ENCODE measurements around the gene GALNT2. TPM values are rescaled to one million over a fixed set of nuclear protein-coding genes. Genes with fewer than 3 reads are reported as not detected.

The GALNT2 gene
- total and polyA plus RNA-seq, 9 of the 15 experiments (the other 6 are each of a cell fraction or from before 2014, with no cell fraction given), result 1.6 to 106 (median 51.9) TPM

GRCh38 chr1:230286890-230287269 is 219.8 kb downstream of the GALNT2 start:
- no peak overlapping the region for H3K27ac ChIP-seq (ENCODE audit: extremely low read depth, low read depth, low read length)
- ChIA-PET CTCF (ENCODE audit: low intra/inter-chr PET ratio) (no interaction called here), POLR2A (interaction anchor here (0.5 kb wide), 1 partner anchor 467 kb away, joined by 3 read pairs; no protein-coding TSS in a partner anchor)
- FAIRE-seq (no peak), ATAC-seq (no peak), DNase-seq (ENCODE audit: extremely low read depth in 1 of 4, low spot score in 3 of 4) (no peak)
- no peak overlapping the region for H3K4me2 ChIP-seq (ENCODE audit: insufficient read depth, low read length)
- in situ Hi-C loops (cut with MboI) (no loop called here), intact Hi-C loops (cut with micrococcal nuclease) (no loop called here)
- no peak overlapping the region for H3K4me3 ChIP-seq
- H3K4me1 ChIP-seq (replicated peaks in 1 of 2; ENCODE audit: control insufficient read depth in 2 of 2, insufficient read depth in 2 of 2, low read length in 2 of 2), result 0 out of 5 replicates have a peak, but pooled peaks cover 0 to 10% of the 10 kb centered on the region in 2 experiments
- H3K9me1 ChIP-seq (ENCODE audit: control insufficient read depth, insufficient read depth, low read length), result no peaks in the 10 kb centered on the region
- H2AFZ ChIP-seq (ENCODE audit: low read depth, low read length), result no peak overlapping the region
- no peaks in the 10 kb centered on the region for H3K9me3 ChIP-seq (replicated peaks; ENCODE audit: control insufficient read depth, insufficient read depth, low read depth, low read length)
- no peaks in the 10 kb centered on the region for H3K79me2 ChIP-seq (ENCODE audit: control insufficient read depth, insufficient read depth, low read length)
- TF ChIP-seq ZNF609 (CRISPR knock-in tag; IDR thresholded peaks at IDR 0.05; ENCODE audit: borderline replicate concordance) (no peak), HINFP (tag; conservative IDR thresholded peaks at IDR 0.05; ENCODE audit: low read depth) (peak; percentile 74), FOXJ2 (tag; IDR thresholded peaks at IDR 0.05) (no peak)
- no peaks in the 10 kb centered on the region for H3K36me3 ChIP-seq (ENCODE audit: control insufficient read depth, insufficient read depth, low read length)
- H3K9ac ChIP-seq (ENCODE audit: insufficient read depth in 1 of 2, low read depth in 2 of 2, low read length in 2 of 2), result no peak overlapping the region
- BruUV-seq (replicated peaks), result no TSS peak
- peaks cover 28 to 53% of the 10 kb centered on the region in 2 experiments for H3K27me3 ChIP-seq (ENCODE audit: control insufficient read depth in 2 of 2, insufficient read depth in 2 of 2, low read length in 2 of 2)
- peaks cover 12% of the 10 kb centered on the region for H4K20me1 ChIP-seq (replicated peaks; ENCODE audit: control insufficient read depth, insufficient read depth, low read length)
- WGBS (ENCODE audit: insufficient coverage, low coverage, missing lambda C conversion rate), result 5% methylated on average over 10 of the region's 10 CpGs

All from K562 (cell line).